PC-9 (cell line): ENCODE results near the gene WBP2.

Experiments
- CTCF ChIP-seq: fragments of 200-600 bp; sonication (generic); conservative IDR thresholded peaks from 2 replicates; pipeline ENCODE4 v1.6.1; 2017; ENCODE audit warnings: mixed run types, antibody characterized with exemption, mild to moderate bottlenecking, moderate library complexity
- EZH2 ChIP-seq: fragments of 200-600 bp; sonication (generic); IDR thresholded peaks from 2 replicates; pipeline ENCODE4 v1.8.0; 2017; ENCODE audit warnings: antibody characterized with exemption, low read depth

GRCh38 chr17:75838410-75838809, 16.7 kb downstream of the WBP2 start:
- no peak for TF ChIP-seq EZH2
- no peak for TF ChIP-seq CTCF
